DMS 273 treated with DMSO at 0.1 percent for 48 hours (cell line): ENCODE measurements around the gene SOX6.

Experiments
- DNase-seq: peaks from one replicate; lab custom pipeline; 2025; lab: John Stamatoyannopoulos, UW

Gene SOX6

GRCh38 chr11:16364254-16364653 lies 7.9 kb upstream of the SOX6 start:
- no peak for DNase-seq

GRCh38 chr11:16363706-16364105 lies 7.4 kb upstream of the SOX6 start:
- no peak for DNase-seq

GRCh38 chr11:16361108-16361865 lies 4.9 kb upstream of the SOX6 start:
- DNase-seq: no peak

- DNase-seq: no peak
Measured at GRCh38 chr11:16359369-16359768, 3.0 kb upstream of the SOX6 start.

- DNase-seq: no peak
Measured at GRCh38 chr11:16358726-16359125, 2.4 kb upstream of the SOX6 start.

- DNase-seq: no peak
Measured at GRCh38 chr11:16357775-16358174, 1.4 kb upstream of the SOX6 start.

GRCh38 chr11:16356761-16357393 lies 531 bp upstream of the SOX6 start:
- DNase-seq: no peak

GRCh38 chr11:16352707-16353106 lies 3.6 kb downstream of the SOX6 start:
- DNase-seq: no peak

- DNase-seq: no peak
Measured at GRCh38 chr11:16350125-16350524, 6.2 kb downstream of the SOX6 start.

- no peak for DNase-seq
Measured at GRCh38 chr11:16347928-16348685, 8.2 kb downstream of the SOX6 start.

- DNase-seq: no peak
Measured at GRCh38 chr11:16346975-16347374, 9.4 kb downstream of the SOX6 start.

GRCh38 chr11:16341853-16342252 lies 14.5 kb downstream of the SOX6 start:
- no peak for DNase-seq

GRCh38 chr11:16338393-16338792 lies 18.0 kb downstream of the SOX6 start:
- DNase-seq: no peak

- DNase-seq: no peak
Measured at GRCh38 chr11:16337421-16338213, 18.7 kb downstream of the SOX6 start.

GRCh38 chr11:16336721-16337120 lies 19.6 kb downstream of the SOX6 start:
- DNase-seq: no peak

GRCh38 chr11:16336204-16336603 lies 20.1 kb downstream of the SOX6 start:
- DNase-seq: no peak

- DNase-seq: no peak
Measured at GRCh38 chr11:16335236-16335962, 20.9 kb downstream of the SOX6 start.

GRCh38 chr11:16326679-16327297 lies 29.6 kb downstream of the SOX6 start:
- no peak for DNase-seq

- DNase-seq: no peak
Measured at GRCh38 chr11:16322190-16322589, 34.2 kb downstream of the SOX6 start.

GRCh38 chr11:16321148-16321547 lies 35.2 kb downstream of the SOX6 start:
- no peak for DNase-seq

- DNase-seq: no peak
Measured at GRCh38 chr11:16318320-16318719, 38.0 kb downstream of the SOX6 start.
